Measurements from ENCODE around the gene NNMT. TPM values are rescaled to one million over a fixed set of nuclear protein-coding genes. Genes with fewer than 3 reads are reported as not detected.
A peak's percentile ranks its signal among the peaks of the same experiment; 100 is the strongest.

The NNMT gene
- polyA plus RNA-seq, 1 of the 3 experiments (the other 2 are of a cell fraction) = 84.6 TPM

DNA sequence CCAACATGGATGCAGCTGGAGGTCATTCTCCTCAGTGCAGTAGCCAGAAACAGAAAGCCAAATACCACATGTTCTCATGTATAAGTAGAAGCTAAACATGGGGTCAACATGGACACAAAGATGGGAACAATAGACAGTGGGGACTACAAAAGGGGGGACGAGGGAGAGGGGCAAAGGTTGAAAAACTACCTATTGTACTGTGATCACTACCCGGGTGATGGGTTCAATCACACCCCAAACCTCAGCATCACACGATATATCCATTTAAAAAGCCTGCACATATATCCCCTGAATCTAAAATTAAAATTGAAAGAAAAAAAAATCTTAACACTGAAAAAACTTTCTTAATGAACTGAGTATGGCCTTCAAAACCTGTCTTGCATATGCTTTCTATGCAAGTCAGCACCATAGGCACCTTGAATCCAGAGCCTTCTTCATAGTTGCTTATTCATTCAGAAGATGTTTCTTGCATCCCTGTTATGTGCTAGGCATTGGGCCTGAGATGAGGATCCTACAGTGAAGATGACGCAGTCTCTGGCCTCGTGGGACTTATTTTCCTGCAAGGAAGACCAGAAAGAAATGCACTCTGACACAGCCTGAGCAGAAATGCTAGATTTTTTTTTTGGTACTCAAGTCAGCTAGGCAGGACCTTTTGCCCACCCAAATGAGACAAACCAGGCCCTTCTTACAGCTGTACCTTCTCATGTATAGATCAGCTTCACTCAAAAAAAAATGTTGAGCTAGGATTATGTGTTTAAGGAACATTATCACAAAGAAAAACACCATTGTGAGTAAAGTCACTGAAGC lies 21.0 kb downstream of the NNMT start:
- H3K9ac ChIP-seq = no peak overlapping the region

GRCh38 chr11:114317787-114318137 lies 21.6 kb downstream of the NNMT start:
- 11% methylated on average over 5 of the region's 5 CpGs for WGBS (ENCODE audit: low lambda C conversion rate)
- Histone ChIP-seq H4K20me1 (ENCODE audit: insufficient read depth) (no peaks in the 10 kb centered on the region), H3K9me2 (no peaks in the 10 kb centered on the region), H3K27me3 (ENCODE audit: insufficient read depth) (no peaks in the 10 kb centered on the region), H3K9me3 (no peaks in the 10 kb centered on the region), H3K4me1 (ENCODE audit: control insufficient read depth in 1 of 2, insufficient read depth in 2 of 2, low read depth in 1 of 2, low read length in 1 of 2) (0 out of 4 replicates have a peak, but pooled peaks cover 0 to 4% of the 10 kb centered on the region in 2 experiments), H3K27ac (ENCODE audit: low read depth in 2 of 2, low read length in 1 of 2) (peak overlapping the region in 1 of 2 experiments; percentile 22; a peak in 2 of 4 replicates), H3K9ac (no peak overlapping the region), H3K79me2 (ENCODE audit: insufficient read depth) (no peaks in the 10 kb centered on the region; the same call in 1 of the 2 replicates), H2AFZ (ENCODE audit: low read depth) (0 out of 2 replicates have a peak overlapping the region, but pooled peaks have one; percentile 25), H3K36me3 (replicated peaks in 1 of 2; ENCODE audit: control insufficient read depth in 1 of 2, insufficient read depth in 2 of 2, low read length in 1 of 2) (peaks cover 9 to 21% of the 10 kb centered on the region in 2 experiments), H3K4me3 (ENCODE audit: low read depth in 2 of 2, low read length in 1 of 2) (no peak overlapping the region), H3K4me2 (no peak overlapping the region), H3F3A (replicated peaks; ENCODE audit: insufficient read depth) (no peaks in the 10 kb centered on the region)
- DNase-seq = peak; percentile 39
- POLR2A ChIA-PET = no interaction called here
- TF ChIP-seq SIN3A (IDR thresholded peaks at IDR 0.05; ENCODE audit: borderline replicate concordance, low read depth, low read length) (no peak), RAD21 (IDR thresholded peaks at IDR 0.05; ENCODE audit: low read length) (peak; percentile 72), CTCF (IDR thresholded peaks at IDR 0.05) (peak; percentile 81), FOSL2 (IDR thresholded peaks at IDR 0.05; ENCODE audit: borderline replicate concordance, low read depth) (no peak), SMC3 (IDR thresholded peaks at IDR 0.05; ENCODE audit: low read depth, low read length) (peak; percentile 61), NRF1 (IDR thresholded peaks at IDR 0.05; ENCODE audit: low read depth, low read length) (no peak), ELF1 (IDR thresholded peaks at IDR 0.05) (no peak), GATA2 (CRISPR knock-in tag; IDR thresholded peaks at IDR 0.05) (no peak), YY1 (IDR thresholded peaks at IDR 0.05; ENCODE audit: low read depth) (no peak), GABPA (IDR thresholded peaks at IDR 0.05; ENCODE audit: low read depth) (no peak), MXI1 (IDR thresholded peaks at IDR 0.05; ENCODE audit: low read depth, low read length) (no peak), FOXM1 (IDR thresholded peaks at IDR 0.05; ENCODE audit: low read depth) (no peak), PBX3 (IDR thresholded peaks at IDR 0.05) (no peak), RCOR1 (IDR thresholded peaks at IDR 0.05; ENCODE audit: low read length) (0 out of 2 replicates have a peak, but pooled peaks have one; percentile 22), EZH2phosphoT487 (IDR thresholded peaks at IDR 0.05; ENCODE audit: borderline replicate concordance, low read depth) (no peak)
- TF ChIP-seq, protein P1, sequence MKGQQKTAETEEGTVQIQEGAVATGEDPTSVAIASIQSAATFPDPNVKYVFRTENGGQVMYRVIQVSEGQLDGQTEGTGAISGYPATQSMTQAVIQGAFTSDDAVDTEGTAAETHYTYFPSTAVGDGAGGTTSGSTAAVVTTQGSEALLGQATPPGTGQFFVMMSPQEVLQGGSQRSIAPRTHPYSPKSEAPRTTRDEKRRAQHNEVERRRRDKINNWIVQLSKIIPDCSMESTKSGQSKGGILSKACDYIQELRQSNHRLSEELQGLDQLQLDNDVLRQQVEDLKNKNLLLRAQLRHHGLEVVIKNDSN (IDR thresholded peaks at IDR 0.05; ENCODE audit: borderline replicate concordance, low read depth) = no peak
- TF ChIP-seq, protein P2, sequence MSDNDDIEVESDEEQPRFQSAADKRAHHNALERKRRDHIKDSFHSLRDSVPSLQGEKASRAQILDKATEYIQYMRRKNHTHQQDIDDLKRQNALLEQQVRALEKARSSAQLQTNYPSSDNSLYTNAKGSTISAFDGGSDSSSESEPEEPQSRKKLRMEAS (IDR thresholded peaks at IDR 0.05; ENCODE audit: low read depth) = peak; percentile 76; the same call in 1 of the 2 replicates
- TF ChIP-seq, protein P3, sequence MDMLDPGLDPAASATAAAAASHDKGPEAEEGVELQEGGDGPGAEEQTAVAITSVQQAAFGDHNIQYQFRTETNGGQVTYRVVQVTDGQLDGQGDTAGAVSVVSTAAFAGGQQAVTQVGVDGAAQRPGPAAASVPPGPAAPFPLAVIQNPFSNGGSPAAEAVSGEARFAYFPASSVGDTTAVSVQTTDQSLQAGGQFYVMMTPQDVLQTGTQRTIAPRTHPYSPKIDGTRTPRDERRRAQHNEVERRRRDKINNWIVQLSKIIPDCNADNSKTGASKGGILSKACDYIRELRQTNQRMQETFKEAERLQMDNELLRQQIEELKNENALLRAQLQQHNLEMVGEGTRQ (IDR thresholded peaks at IDR 0.05; ENCODE audit: borderline replicate concordance, low read depth, low read length) = no peak
- CTCF ChIA-PET = interaction anchor here (0.7 to 2.4 kb wide), 7 partner anchors 10 to 268 kb away, joined by 3 to 9 read pairs (median 5); no protein-coding TSS in a partner anchor

More for the DNA sequence above, 21.0 kb downstream of the NNMT start:
- Histone ChIP-seq H3K27me3 (ENCODE audit: insufficient read depth) (no peaks in the 10 kb centered on the region), H3F3A (replicated peaks; ENCODE audit: insufficient read depth) (no peaks in the 10 kb centered on the region), H3K79me2 (ENCODE audit: insufficient read depth) (no peaks in the 10 kb centered on the region; the same call in 1 of the 2 replicates), H3K9me2 (no peaks in the 10 kb centered on the region), H3K9me3 (no peaks in the 10 kb centered on the region), H3K4me3 (ENCODE audit: low read depth in 2 of 2, low read length in 1 of 2) (no peak overlapping the region), H3K4me1 (ENCODE audit: control insufficient read depth in 1 of 2, insufficient read depth in 2 of 2, low read depth in 1 of 2, low read length in 1 of 2) (0 out of 4 replicates have a peak, but pooled peaks cover 0 to 2% of the 10 kb centered on the region in 2 experiments), H3K36me3 (replicated peaks in 1 of 2; ENCODE audit: control insufficient read depth in 1 of 2, insufficient read depth in 2 of 2, low read length in 1 of 2) (peaks cover 9 to 27% of the 10 kb centered on the region in 2 experiments), H4K20me1 (ENCODE audit: insufficient read depth) (no peaks in the 10 kb centered on the region), H3K27ac (ENCODE audit: low read depth in 2 of 2, low read length in 1 of 2) (peak overlapping the region in 1 of 2 experiments; percentile 22; a peak in 2 of 4 replicates), H2AFZ (ENCODE audit: low read depth) (0 out of 2 replicates have a peak overlapping the region, but pooled peaks have one; percentile 25), H3K4me2 (no peak overlapping the region)
- TF ChIP-seq SIN3A (IDR thresholded peaks at IDR 0.05; ENCODE audit: borderline replicate concordance, low read depth, low read length) = no peak
- no peak for TF ChIP-seq FOSL2 (IDR thresholded peaks at IDR 0.05; ENCODE audit: borderline replicate concordance, low read depth)
- TF ChIP-seq GABPA (IDR thresholded peaks at IDR 0.05; ENCODE audit: low read depth) = no peak
- no peak for TF ChIP-seq EZH2phosphoT487 (IDR thresholded peaks at IDR 0.05; ENCODE audit: borderline replicate concordance, low read depth)
- WGBS (ENCODE audit: low lambda C conversion rate) = 89% methylated on average over 5 of the region's 5 CpGs
- CTCF ChIA-PET = interaction anchor here (0.7 to 2.4 kb wide), 8 partner anchors 9 to 269 kb away, joined by 3 to 9 read pairs (median 5); no protein-coding TSS in a partner anchor
- DNase-seq = no peak
- POLR2A ChIA-PET = no interaction called here
